ENCODE results near the gene H2AZ1. TPM values are rescaled to one million over a fixed set of nuclear protein-coding genes. Genes with fewer than 3 reads are reported as not detected.
A peak's percentile ranks its signal among the peaks of the same experiment; 100 is the strongest.

The H2AZ1 gene
- total and polyA plus RNA-seq, 9 of the 15 experiments (the other 6 are each of a cell fraction or from before 2014, with no cell fraction given), result 605 to 4,380 (median 768) TPM

DNA sequence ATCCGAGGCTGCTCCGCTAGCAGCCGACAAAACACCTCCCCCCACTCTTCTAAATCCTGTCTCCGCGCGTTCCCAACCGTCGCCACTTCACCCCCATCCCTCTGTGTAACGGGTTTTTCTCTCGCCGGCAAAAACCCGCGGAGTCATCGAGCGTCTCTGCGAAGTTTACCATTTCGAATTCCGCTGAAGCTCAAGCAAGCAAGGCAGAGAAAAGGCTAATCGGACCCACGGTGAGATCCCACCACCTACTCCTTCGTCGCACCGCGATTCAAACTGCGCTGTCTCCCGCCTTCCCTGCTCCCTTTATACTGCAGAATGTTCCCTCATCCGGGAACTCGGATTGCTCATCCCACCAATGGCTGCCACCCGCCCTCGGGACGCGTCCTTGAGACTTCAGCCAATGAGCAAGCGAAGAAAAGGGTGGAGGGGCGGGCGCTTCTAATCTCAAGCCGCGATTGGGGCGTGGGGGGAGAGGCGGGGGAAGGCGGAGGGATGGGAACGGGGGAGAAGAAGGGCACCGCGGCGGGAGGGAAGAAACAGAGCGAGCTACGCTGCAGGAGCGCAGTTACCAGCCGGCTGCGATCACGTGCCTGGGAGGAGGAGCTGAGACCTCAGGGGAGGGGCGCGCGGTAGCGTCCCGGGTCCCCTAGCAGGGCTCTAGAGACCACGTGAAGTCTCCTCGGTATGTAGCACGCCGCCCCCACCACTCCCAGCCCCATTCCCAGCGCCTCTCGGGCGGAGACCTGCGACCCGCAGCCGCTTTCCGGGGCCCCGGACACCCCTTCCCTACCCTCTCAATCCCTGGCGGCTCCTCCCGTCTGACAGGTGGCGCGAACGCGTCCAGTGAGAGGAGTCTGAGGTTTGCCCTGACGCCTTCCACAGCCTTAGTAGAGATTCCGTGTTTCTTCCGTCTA lies at the start of gene H2AZ1 (continued):
- TF ChIP-seq, protein P1, sequence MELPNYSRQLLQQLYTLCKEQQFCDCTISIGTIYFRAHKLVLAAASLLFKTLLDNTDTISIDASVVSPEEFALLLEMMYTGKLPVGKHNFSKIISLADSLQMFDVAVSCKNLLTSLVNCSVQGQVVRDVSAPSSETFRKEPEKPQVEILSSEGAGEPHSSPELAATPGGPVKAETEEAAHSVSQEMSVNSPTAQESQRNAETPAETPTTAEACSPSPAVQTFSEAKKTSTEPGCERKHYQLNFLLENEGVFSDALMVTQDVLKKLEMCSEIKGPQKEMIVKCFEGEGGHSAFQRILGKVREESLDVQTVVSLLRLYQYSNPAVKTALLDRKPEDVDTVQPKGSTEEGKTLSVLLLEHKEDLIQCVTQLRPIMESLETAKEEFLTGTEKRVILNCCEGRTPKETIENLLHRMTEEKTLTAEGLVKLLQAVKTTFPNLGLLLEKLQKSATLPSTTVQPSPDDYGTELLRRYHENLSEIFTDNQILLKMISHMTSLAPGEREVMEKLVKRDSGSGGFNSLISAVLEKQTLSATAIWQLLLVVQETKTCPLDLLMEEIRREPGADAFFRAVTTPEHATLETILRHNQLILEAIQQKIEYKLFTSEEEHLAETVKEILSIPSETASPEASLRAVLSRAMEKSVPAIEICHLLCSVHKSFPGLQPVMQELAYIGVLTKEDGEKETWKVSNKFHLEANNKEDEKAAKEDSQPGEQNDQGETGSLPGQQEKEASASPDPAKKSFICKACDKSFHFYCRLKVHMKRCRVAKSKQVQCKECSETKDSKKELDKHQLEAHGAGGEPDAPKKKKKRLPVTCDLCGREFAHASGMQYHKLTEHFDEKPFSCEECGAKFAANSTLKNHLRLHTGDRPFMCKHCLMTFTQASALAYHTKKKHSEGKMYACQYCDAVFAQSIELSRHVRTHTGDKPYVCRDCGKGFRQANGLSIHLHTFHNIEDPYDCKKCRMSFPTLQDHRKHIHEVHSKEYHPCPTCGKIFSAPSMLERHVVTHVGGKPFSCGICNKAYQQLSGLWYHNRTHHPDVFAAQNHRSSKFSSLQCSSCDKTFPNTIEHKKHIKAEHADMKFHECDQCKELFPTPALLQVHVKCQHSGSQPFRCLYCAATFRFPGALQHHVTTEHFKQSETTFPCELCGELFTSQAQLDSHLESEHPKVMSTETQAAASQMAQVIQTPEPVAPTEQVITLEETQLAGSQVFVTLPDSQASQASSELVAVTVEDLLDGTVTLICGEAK (IDR thresholded peaks at IDR 0.05), result no peak; the same call in 1 of the 2 replicates
- TF ChIP-seq, protein P1 (CRISPR knock-in tag; IDR thresholded peaks at IDR 0.05), result no peak
- TF ChIP-seq, protein P2, sequence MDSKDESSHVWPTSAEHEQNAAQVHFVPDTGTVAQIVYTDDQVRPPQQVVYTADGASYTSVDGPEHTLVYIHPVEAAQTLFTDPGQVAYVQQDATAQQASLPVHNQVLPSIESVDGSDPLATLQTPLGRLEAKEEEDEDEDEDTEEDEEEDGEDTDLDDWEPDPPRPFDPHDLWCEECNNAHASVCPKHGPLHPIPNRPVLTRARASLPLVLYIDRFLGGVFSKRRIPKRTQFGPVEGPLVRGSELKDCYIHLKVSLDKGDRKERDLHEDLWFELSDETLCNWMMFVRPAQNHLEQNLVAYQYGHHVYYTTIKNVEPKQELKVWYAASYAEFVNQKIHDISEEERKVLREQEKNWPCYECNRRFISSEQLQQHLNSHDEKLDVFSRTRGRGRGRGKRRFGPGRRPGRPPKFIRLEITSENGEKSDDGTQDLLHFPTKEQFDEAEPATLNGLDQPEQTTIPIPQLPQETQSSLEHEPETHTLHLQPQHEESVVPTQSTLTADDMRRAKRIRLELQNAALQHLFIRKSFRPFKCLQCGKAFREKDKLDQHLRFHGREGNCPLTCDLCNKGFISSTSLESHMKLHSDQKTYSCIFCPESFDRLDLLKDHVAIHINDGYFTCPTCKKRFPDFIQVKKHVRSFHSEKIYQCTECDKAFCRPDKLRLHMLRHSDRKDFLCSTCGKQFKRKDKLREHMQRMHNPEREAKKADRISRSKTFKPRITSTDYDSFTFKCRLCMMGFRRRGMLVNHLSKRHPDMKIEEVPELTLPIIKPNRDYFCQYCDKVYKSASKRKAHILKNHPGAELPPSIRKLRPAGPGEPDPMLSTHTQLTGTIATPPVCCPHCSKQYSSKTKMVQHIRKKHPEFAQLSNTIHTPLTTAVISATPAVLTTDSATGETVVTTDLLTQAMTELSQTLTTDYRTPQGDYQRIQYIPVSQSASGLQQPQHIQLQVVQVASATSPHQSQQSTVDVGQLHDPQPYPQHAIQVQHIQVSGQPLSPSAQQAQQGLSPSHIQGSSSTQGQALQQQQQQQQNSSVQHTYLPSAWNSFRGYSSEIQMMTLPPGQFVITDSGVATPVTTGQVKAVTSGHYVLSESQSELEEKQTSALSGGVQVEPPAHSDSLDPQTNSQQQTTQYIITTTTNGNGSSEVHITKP (IDR thresholded peaks at IDR 0.05; ENCODE audit: partially characterized antibody), result peak; percentile 77
- TF ChIP-seq, protein P3, sequence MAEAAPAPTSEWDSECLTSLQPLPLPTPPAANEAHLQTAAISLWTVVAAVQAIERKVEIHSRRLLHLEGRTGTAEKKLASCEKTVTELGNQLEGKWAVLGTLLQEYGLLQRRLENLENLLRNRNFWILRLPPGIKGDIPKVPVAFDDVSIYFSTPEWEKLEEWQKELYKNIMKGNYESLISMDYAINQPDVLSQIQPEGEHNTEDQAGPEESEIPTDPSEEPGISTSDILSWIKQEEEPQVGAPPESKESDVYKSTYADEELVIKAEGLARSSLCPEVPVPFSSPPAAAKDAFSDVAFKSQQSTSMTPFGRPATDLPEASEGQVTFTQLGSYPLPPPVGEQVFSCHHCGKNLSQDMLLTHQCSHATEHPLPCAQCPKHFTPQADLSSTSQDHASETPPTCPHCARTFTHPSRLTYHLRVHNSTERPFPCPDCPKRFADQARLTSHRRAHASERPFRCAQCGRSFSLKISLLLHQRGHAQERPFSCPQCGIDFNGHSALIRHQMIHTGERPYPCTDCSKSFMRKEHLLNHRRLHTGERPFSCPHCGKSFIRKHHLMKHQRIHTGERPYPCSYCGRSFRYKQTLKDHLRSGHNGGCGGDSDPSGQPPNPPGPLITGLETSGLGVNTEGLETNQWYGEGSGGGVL (CRISPR knock-in tag; IDR thresholded peaks at IDR 0.05), result no peak
- TF ChIP-seq, protein P4, sequence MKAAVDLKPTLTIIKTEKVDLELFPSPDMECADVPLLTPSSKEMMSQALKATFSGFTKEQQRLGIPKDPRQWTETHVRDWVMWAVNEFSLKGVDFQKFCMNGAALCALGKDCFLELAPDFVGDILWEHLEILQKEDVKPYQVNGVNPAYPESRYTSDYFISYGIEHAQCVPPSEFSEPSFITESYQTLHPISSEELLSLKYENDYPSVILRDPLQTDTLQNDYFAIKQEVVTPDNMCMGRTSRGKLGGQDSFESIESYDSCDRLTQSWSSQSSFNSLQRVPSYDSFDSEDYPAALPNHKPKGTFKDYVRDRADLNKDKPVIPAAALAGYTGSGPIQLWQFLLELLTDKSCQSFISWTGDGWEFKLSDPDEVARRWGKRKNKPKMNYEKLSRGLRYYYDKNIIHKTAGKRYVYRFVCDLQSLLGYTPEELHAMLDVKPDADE (conservative IDR thresholded peaks at IDR 0.05; ENCODE audit: control insufficient read depth, low read depth, low read length), result peak; percentile 72; the same call in 1 of the 2 replicates
- TF ChIP-seq, protein P5, sequence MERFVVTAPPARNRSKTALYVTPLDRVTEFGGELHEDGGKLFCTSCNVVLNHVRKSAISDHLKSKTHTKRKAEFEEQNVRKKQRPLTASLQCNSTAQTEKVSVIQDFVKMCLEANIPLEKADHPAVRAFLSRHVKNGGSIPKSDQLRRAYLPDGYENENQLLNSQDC (CRISPR knock-in tag; IDR thresholded peaks at IDR 0.05), result 0 out of 2 replicates have a peak, but pooled peaks have one; percentile 80
- TF ChIP-seq PCBP1 (IDR thresholded peaks at IDR 0.05; ENCODE audit: low read depth, low read length, poor library complexity, severe bottlenecking), result peak; percentile 38
- TF ChIP-seq C11orf30 (IDR thresholded peaks at IDR 0.05; ENCODE audit: low read depth), result no peak

All from K562 (cell line).